Vagina (tissue), 2 donors: ENCODE results near the gene NAE1.

Experiments
- CTCF ChIP-seq, 3 experiments: fragments of 450-650 bp in 2 of 3; fragments of 200-600 bp in 1 of 3; sonication (generic) in 1 of 3; IDR thresholded peaks; one replicate each; pipeline ENCODE4 v1.5.1; 2017 to 2019; ENCODE audit warnings: antibody characterized with exemption in 3 of 3, mild to moderate bottlenecking in 2 of 3, moderate library complexity in 2 of 3
- POLR2A ChIP-seq, 2 donors: fragments of 450-650 bp; IDR thresholded peaks; one replicate each; pipeline ENCODE4 v1.6.1; 2017; ENCODE audit warnings: antibody characterized with exemption in 2 of 2, mild to moderate bottlenecking in 2 of 2, moderate library complexity in 2 of 2
- POLR2AphosphoS5 ChIP-seq, 2 donors: sonication (generic); formaldehyde crosslinking; IDR thresholded peaks; one replicate each; pipeline ENCODE4 v1.9.0; 2017; ENCODE audit warnings: antibody characterized with exemption in 2 of 2, mild to moderate bottlenecking in 2 of 2, low read depth in 1 of 2; ENCODE audit not compliant: insufficient read depth in 1 of 2

DNA sequence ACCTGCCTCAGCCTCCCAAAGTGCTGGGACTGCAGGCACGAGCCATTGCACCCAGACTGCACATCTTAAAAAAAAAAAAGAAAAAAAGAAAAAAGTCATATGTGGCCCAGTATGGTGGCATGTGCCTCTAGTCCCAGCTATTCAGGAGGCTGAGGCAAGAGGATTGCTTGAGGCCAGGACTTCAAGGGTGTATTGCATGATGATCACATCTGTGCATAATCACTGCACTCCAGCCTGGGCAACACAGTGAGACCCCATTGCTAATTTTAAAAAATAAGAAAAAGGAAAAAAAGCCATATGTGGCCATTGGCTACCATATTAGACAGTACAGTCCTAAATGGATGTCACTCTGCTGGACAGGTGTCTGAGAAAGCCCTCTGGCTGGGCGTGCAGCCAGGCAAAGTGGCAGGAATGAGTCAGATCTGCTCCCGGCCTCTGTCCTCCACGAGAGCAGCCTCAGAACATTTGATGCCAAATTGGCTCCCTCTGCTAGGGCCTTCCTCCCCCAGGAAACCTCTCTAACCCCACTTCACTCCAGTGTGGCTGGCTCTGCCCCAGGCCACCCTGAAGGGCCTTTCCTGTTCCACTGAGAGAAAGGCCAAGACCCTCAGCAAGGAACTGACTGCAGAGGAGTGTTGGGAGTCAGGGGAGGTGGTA, 28.1 kb upstream of the NAE1 start:
- TF ChIP-seq CTCF (IDR thresholded peaks at IDR 0.05) (no peak), POLR2A (IDR thresholded peaks at IDR 0.05) (no peak), POLR2AphosphoS5 (IDR thresholded peaks at IDR 0.05; ENCODE audit: insufficient read depth in 1 of 2, low read depth in 1 of 2) (no peak)
